HepG2 (cell line): Measurements from ENCODE around the gene SNRPN. TPM values are rescaled to one million over a fixed set of nuclear protein-coding genes. Genes with fewer than 3 reads are reported as not detected.

Experiments used
- ARNT2 ChIP-seq: sonication (generic); formaldehyde crosslinking; IDR thresholded peaks from 2 replicates; pipeline ENCODE4 v1.8.0; 2022; ENCODE audit warnings: mild to moderate bottlenecking, low read depth, missing genetic modification reagents, moderate library complexity
- EHMT2 ChIP-seq: fragments of 200-600 bp; sonication (generic); IDR thresholded peaks from 2 replicates; pipeline ENCODE4 v1.7.0; 2017; ENCODE audit warnings: antibody characterized with exemption, low read depth, low read length, borderline replicate concordance
- GLI4 ChIP-seq: sonication (generic); formaldehyde crosslinking; IDR thresholded peaks from 2 replicates; pipeline ENCODE4 v1.5.1; 2020; ENCODE audit warnings: missing genetic modification reagents, mild to moderate bottlenecking, moderate library complexity, borderline replicate concordance
- GMEB1 ChIP-seq: sonication (generic); formaldehyde crosslinking; IDR thresholded peaks from 2 replicates; pipeline ENCODE4 v1.5.1; 2020; ENCODE audit warnings: missing genetic modification reagents, mild to moderate bottlenecking, borderline replicate concordance
- HOMEZ ChIP-seq: IDR thresholded peaks from 2 replicates; pipeline ENCODE4 v1.6.1; 2016; ENCODE audit warnings: low read depth
- MAFK ChIP-seq, 2 experiments: IDR thresholded peaks in 1 of 2; conservative IDR thresholded peaks in 1 of 2; 2 replicates each; pipeline ENCODE4 v1.6.1; 2011; ENCODE audit warnings: improper control_type of control experiment in 2 of 2, low read length in 2 of 2
- MXD4 ChIP-seq: IDR thresholded peaks from 2 replicates; pipeline ENCODE4 v1.6.1; 2016; ENCODE audit warnings: mild to moderate bottlenecking, missing biosample characterization, missing genetic modification reagents
- RARG ChIP-seq: sonication (generic); formaldehyde crosslinking; IDR thresholded peaks from 2 replicates; pipeline ENCODE4 v1.4.0; 2020; ENCODE audit warnings: low read depth, mild to moderate bottlenecking, missing genetic modification reagents
- ZBTB7B ChIP-seq: sonication (generic); formaldehyde crosslinking; IDR thresholded peaks from 2 replicates; pipeline ENCODE4 v1.4.0; 2020; ENCODE audit warnings: missing genetic modification reagents
- ZFP1 ChIP-seq: IDR thresholded peaks from 2 replicates; pipeline ENCODE4 v1.6.1; 2016
- ZNF207 ChIP-seq: fragments of 450-650 bp; IDR thresholded peaks from 2 replicates; pipeline ENCODE4 v1.6.1; 2016; ENCODE audit warnings: antibody characterized with exemption, borderline replicate concordance
- ZNF512 ChIP-seq: sonication (generic); formaldehyde crosslinking; IDR thresholded peaks from 2 replicates; pipeline ENCODE4 v1.4.0; 2020; ENCODE audit warnings: mild to moderate bottlenecking, missing genetic modification reagents
- ZNF746 ChIP-seq: sonication (generic); formaldehyde crosslinking; IDR thresholded peaks from 2 replicates; pipeline ENCODE4 v1.8.0; 2022; ENCODE audit warnings: mild to moderate bottlenecking, missing genetic modification reagents
- polyA plus RNA-seq, 8 experiments: library from polyadenylated mRNA; depleted of rRNA in 3 of 8; stranded (reverse) in 7 of 8; unstranded in 1 of 8; fragments of >200 nt; fragmentation: Illumina TruSeq in 4 of 8; extraction: Trizol in 4 of 8; gene quantifications; 2 replicates each; pipeline versions ENCODE4 v1.2.1 to v1.2.3, GENCODE V29; 2011 to 2016; ENCODE audit warnings: low read depth in 4 of 8, missing spikeins in 1 of 8, mixed read lengths in 1 of 8; ENCODE audit not compliant: insufficient read depth in 1 of 8
- total RNA-seq, 5 experiments: library from RNA; depleted of rRNA; stranded (reverse); fragments of >200 nt; fragmentation: Illumina TruSeq; extraction: Trizol; gene quantifications; 2 replicates each; pipeline ENCODE4 v1.2.3, GENCODE V29; 2016; ENCODE audit warnings: low read depth in 1 of 5
- TF ChIP-seq, protein P1 (sequence below): sonication (generic); formaldehyde crosslinking; IDR thresholded peaks from 2 replicates; pipeline ENCODE4 v1.4.0; 2020; ENCODE audit warnings: missing genetic modification reagents
- TF ChIP-seq, protein P2 (sequence below): sonication (generic); formaldehyde crosslinking; IDR thresholded peaks from 2 replicates; pipeline ENCODE4 v1.5.0; 2020; ENCODE audit warnings: mild to moderate bottlenecking, missing genetic modification reagents, borderline replicate concordance

Gene SNRPN
- total and polyA plus RNA-seq, 2 of the 13 experiments (the other 11 are each of a cell fraction or from before 2014, with no cell fraction given), result 133 to 212 TPM

GRCh38 chr15:24962880-24963279 is 8.1 kb downstream of the SNRPN start (continued):
- TF ChIP-seq ZFP1 (CRISPR knock-in tag) (no peak), ZBTB7B (CRISPR knock-in tag) (no peak), ZNF746 (no peak), MAFK (conservative IDR thresholded peaks at IDR 0.05 in 1 of 2, IDR thresholded peaks at IDR 0.05 in 1 of 2; ENCODE audit: low read length in 2 of 2) (no peak), ZNF512 (CRISPR knock-in tag) (no peak), ARNT2 (no peak), RARG (CRISPR knock-in tag) (no peak), GMEB1 (no peak), GLI4 (CRISPR knock-in tag) (no peak), MXD4 (no peak), EHMT2 (no peak), ZNF207 (no peak), HOMEZ (no peak)
- TF ChIP-seq, protein P1, sequence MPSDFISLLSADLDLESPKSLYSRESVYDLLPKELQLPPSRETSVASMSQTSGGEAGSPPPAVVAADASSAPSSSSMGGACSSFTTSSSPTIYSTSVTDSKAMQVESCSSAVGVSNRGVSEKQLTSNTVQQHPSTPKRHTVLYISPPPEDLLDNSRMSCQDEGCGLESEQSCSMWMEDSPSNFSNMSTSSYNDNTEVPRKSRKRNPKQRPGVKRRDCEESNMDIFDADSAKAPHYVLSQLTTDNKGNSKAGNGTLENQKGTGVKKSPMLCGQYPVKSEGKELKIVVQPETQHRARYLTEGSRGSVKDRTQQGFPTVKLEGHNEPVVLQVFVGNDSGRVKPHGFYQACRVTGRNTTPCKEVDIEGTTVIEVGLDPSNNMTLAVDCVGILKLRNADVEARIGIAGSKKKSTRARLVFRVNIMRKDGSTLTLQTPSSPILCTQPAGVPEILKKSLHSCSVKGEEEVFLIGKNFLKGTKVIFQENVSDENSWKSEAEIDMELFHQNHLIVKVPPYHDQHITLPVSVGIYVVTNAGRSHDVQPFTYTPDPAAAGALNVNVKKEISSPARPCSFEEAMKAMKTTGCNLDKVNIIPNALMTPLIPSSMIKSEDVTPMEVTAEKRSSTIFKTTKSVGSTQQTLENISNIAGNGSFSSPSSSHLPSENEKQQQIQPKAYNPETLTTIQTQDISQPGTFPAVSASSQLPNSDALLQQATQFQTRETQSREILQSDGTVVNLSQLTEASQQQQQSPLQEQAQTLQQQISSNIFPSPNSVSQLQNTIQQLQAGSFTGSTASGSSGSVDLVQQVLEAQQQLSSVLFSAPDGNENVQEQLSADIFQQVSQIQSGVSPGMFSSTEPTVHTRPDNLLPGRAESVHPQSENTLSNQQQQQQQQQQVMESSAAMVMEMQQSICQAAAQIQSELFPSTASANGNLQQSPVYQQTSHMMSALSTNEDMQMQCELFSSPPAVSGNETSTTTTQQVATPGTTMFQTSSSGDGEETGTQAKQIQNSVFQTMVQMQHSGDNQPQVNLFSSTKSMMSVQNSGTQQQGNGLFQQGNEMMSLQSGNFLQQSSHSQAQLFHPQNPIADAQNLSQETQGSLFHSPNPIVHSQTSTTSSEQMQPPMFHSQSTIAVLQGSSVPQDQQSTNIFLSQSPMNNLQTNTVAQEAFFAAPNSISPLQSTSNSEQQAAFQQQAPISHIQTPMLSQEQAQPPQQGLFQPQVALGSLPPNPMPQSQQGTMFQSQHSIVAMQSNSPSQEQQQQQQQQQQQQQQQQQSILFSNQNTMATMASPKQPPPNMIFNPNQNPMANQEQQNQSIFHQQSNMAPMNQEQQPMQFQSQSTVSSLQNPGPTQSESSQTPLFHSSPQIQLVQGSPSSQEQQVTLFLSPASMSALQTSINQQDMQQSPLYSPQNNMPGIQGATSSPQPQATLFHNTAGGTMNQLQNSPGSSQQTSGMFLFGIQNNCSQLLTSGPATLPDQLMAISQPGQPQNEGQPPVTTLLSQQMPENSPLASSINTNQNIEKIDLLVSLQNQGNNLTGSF (CRISPR knock-in tag), result no peak
- TF ChIP-seq, protein P2, sequence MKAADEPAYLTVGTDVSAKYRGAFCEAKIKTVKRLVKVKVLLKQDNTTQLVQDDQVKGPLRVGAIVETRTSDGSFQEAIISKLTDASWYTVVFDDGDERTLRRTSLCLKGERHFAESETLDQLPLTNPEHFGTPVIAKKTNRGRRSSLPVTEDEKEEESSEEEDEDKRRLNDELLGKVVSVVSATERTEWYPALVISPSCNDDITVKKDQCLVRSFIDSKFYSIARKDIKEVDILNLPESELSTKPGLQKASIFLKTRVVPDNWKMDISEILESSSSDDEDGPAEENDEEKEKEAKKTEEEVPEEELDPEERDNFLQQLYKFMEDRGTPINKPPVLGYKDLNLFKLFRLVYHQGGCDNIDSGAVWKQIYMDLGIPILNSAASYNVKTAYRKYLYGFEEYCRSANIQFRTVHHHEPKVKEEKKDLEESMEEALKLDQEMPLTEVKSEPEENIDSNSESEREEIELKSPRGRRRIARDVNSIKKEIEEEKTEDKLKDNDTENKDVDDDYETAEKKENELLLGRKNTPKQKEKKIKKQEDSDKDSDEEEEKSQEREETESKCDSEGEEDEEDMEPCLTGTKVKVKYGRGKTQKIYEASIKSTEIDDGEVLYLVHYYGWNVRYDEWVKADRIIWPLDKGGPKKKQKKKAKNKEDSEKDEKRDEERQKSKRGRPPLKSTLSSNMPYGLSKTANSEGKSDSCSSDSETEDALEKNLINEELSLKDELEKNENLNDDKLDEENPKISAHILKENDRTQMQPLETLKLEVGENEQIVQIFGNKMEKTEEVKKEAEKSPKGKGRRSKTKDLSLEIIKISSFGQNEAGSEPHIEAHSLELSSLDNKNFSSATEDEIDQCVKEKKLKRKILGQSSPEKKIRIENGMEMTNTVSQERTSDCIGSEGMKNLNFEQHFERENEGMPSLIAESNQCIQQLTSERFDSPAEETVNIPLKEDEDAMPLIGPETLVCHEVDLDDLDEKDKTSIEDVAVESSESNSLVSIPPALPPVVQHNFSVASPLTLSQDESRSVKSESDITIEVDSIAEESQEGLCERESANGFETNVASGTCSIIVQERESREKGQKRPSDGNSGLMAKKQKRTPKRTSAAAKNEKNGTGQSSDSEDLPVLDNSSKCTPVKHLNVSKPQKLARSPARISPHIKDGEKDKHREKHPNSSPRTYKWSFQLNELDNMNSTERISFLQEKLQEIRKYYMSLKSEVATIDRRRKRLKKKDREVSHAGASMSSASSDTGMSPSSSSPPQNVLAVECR (CRISPR knock-in tag), result no peak
